Keratinocyte (primary cell): Measurements from ENCODE around the gene AGFG1. TPM values are rescaled to one million over a fixed set of nuclear protein-coding genes. Genes with fewer than 3 reads are reported as not detected.

Experiments
- DNase-seq: peaks from one replicate; pipeline ENCODE4 v3.0.0-alpha.2; 2011; ENCODE audit warnings: low read depth, missing footprints, low spot score
- FAIRE-seq: peaks from 2 replicates; lab custom pipeline; 2011; peaks lifted over from hg19 to GRCh38; lab: Jason Lieb, UNC
- H2AFZ ChIP-seq: 2 replicates; pipeline ENCODE4 v1.6.0; 2012; ENCODE audit warnings: low read length, control low read depth, inconsistent platforms; ENCODE audit not compliant: control insufficient read depth
- H3K27ac ChIP-seq: 2 replicates; pipeline ENCODE4 v1.5.1; 2011; ENCODE audit warnings: low read length; ENCODE audit not compliant: control insufficient read depth, insufficient read depth
- H3K27me3 ChIP-seq: 3 replicates; pipeline ENCODE4 v1.6.0; 2011; ENCODE audit warnings: low read length; ENCODE audit not compliant: control insufficient read depth, insufficient read depth; ENCODE audit errors: extremely low read depth
- H3K36me3 ChIP-seq, 2 experiments: 2 replicates in 1 of 2; 3 replicates in 1 of 2; pipeline ENCODE4 v1.5.1; 2011; ENCODE audit warnings: low read length in 2 of 2, mild to moderate bottlenecking in 1 of 2; ENCODE audit not compliant: control insufficient read depth in 2 of 2, insufficient read depth in 2 of 2; ENCODE audit errors: extremely low read depth in 1 of 2
- H3K4me1 ChIP-seq: 3 replicates; pipeline ENCODE4 v1.5.1; 2011; ENCODE audit warnings: low read length; ENCODE audit not compliant: control insufficient read depth, insufficient read depth; ENCODE audit errors: extremely low read depth
- H3K4me2 ChIP-seq: 3 replicates; pipeline ENCODE4 v1.6.0; 2011; ENCODE audit warnings: low read depth, low read length; ENCODE audit not compliant: control insufficient read depth, insufficient read depth; ENCODE audit errors: extremely low read depth
- H3K4me3 ChIP-seq, 3 experiments: fragments of 200-600 bp in 1 of 3; sonication (generic) in 1 of 3; 2 replicates in 2 of 3; 3 replicates in 1 of 3; pipeline ENCODE4 v1.5.1; 2011 to 2016; ENCODE audit warnings: low read length in 3 of 3, mild to moderate bottlenecking in 3 of 3, control low read depth in 2 of 3, inconsistent platforms in 1 of 3, low read depth in 1 of 3, mixed read lengths in 1 of 3, mixed run types in 1 of 3, moderate library complexity in 1 of 3; ENCODE audit not compliant: control insufficient read depth in 2 of 3, insufficient read depth in 2 of 3; ENCODE audit errors: extremely low read depth in 1 of 3
- H3K79me2 ChIP-seq: 2 replicates; pipeline ENCODE4 v1.6.0; 2012; ENCODE audit warnings: low read length; ENCODE audit not compliant: control insufficient read depth, insufficient read depth
- H3K9ac ChIP-seq: 3 replicates; pipeline ENCODE4 v1.6.0; 2011; ENCODE audit warnings: low read length; ENCODE audit not compliant: control insufficient read depth, insufficient read depth; ENCODE audit errors: extremely low read depth
- H3K9me1 ChIP-seq: 3 replicates; pipeline ENCODE4 v1.6.0; 2011; ENCODE audit warnings: low read length; ENCODE audit not compliant: control insufficient read depth, insufficient read depth; ENCODE audit errors: extremely low read depth
- H3K9me3 ChIP-seq: 2 replicates; pipeline ENCODE4 v1.5.1; 2012; ENCODE audit warnings: low read depth, low read length; ENCODE audit not compliant: control insufficient read depth
- H4K20me1 ChIP-seq: 3 replicates; pipeline ENCODE4 v1.6.0; 2011; ENCODE audit warnings: low read length; ENCODE audit not compliant: control insufficient read depth, insufficient read depth; ENCODE audit errors: extremely low read depth
- EZH2 ChIP-seq: IDR thresholded peaks from one replicate; pipeline ENCODE4 v1.6.1; 2012; ENCODE audit warnings: inconsistent platforms, mild to moderate bottlenecking, low read length, moderate library complexity
- dilution Hi-C: fragments of 300-500 bp; cut with MboI; formaldehyde crosslinking; loops from one replicate; pipeline ENCODE4 v1.7.0; 2020; ENCODE audit warnings: low sequenced_read_pairs; ENCODE audit not compliant: extremely low pct_ligation_motif_present
- polyA plus RNA-seq, 5 experiments: library from polyadenylated mRNA; depleted of rRNA in 3 of 5; stranded (reverse) in 3 of 5; stranded (forward) in 1 of 5; unstranded in 1 of 5; fragments of >200 nt; gene quantifications; 1 replicate in 1 of 5; 2 replicates in 3 of 5; 3 replicates in 1 of 5; pipeline versions ENCODE4 v1.2.1 to v1.2.3, GENCODE V29; 2011 to 2012; ENCODE audit warnings: missing spikeins in 2 of 5, low read depth in 1 of 5, low replicate concordance in 1 of 5
- TF ChIP-seq, protein P1 (sequence below), 3 experiments: IDR thresholded peaks in 1 of 3; conservative IDR thresholded peaks in 1 of 3; optimal IDR thresholded peaks in 1 of 3; 2 replicates in 2 of 3; 3 replicates in 1 of 3; pipeline versions ENCODE3 to v1.5.1; 2011; ENCODE audit warnings: low read length in 3 of 3, mild to moderate bottlenecking in 3 of 3, moderate library complexity in 2 of 3, control low read depth in 1 of 3, inconsistent platforms in 1 of 3; ENCODE audit not compliant: insufficient read depth in 2 of 3; ENCODE audit errors: extremely low read depth in 1 of 3

The AGFG1 gene
- polyA plus RNA-seq, 1 donor (not counting 4 experiments of a cell fraction or from before 2014, with no cell fraction given), result 111 TPM

DNA sequence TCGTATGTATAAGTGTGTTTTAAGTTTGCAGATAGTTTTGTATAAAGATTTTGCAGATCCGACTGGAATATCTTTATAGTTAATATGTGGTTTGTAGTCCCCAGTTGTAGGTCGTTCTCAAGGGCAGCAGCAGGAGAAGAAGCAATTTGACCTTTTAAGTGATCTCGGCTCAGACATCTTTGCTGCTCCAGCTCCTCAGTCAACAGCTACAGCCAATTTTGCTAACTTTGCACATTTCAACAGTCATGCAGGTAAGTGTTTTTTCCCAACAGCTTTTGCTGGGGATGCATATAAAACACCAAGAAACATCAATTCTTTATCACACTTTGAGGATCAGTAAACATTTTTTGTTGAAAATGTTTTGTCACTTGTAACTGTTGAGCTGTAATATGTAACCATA lies 52.7 kb downstream of the AGFG1 start:
- H3K36me3 ChIP-seq, result peaks cover 0 to 13% of the 10 kb centered on the region in 2 experiments
- no peaks in the 10 kb centered on the region for H3K9me3 ChIP-seq
- no peak overlapping the region for H3K27ac ChIP-seq
- no peak for DNase-seq
- no peak overlapping the region for H2AFZ ChIP-seq
- H3K4me2 ChIP-seq, result no peak overlapping the region
- no peak overlapping the region for H3K9ac ChIP-seq
- H3K27me3 ChIP-seq, result no peaks in the 10 kb centered on the region
- H4K20me1 ChIP-seq, result no peaks in the 10 kb centered on the region
- no peak overlapping the region for H3K4me3 ChIP-seq
- H3K9me1 ChIP-seq, result no peaks in the 10 kb centered on the region
- TF ChIP-seq EZH2, result no peak
- TF ChIP-seq, protein P1, sequence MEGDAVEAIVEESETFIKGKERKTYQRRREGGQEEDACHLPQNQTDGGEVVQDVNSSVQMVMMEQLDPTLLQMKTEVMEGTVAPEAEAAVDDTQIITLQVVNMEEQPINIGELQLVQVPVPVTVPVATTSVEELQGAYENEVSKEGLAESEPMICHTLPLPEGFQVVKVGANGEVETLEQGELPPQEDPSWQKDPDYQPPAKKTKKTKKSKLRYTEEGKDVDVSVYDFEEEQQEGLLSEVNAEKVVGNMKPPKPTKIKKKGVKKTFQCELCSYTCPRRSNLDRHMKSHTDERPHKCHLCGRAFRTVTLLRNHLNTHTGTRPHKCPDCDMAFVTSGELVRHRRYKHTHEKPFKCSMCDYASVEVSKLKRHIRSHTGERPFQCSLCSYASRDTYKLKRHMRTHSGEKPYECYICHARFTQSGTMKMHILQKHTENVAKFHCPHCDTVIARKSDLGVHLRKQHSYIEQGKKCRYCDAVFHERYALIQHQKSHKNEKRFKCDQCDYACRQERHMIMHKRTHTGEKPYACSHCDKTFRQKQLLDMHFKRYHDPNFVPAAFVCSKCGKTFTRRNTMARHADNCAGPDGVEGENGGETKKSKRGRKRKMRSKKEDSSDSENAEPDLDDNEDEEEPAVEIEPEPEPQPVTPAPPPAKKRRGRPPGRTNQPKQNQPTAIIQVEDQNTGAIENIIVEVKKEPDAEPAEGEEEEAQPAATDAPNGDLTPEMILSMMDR (optimal IDR thresholded peaks at IDR 0.05 in 1 of 3, IDR thresholded peaks at IDR 0.05 in 1 of 3, conservative IDR thresholded peaks at IDR 0.05 in 1 of 3; ENCODE audit: extremely low read depth in 1 of 3, insufficient read depth in 2 of 3, low read length in 3 of 3), result no peak
- H3K4me1 ChIP-seq, result no peaks in the 10 kb centered on the region
- dilution Hi-C loops, result no loop called here
- H3K79me2 ChIP-seq, result peaks cover 36% of the 10 kb centered on the region
- no peak for FAIRE-seq

DNA sequence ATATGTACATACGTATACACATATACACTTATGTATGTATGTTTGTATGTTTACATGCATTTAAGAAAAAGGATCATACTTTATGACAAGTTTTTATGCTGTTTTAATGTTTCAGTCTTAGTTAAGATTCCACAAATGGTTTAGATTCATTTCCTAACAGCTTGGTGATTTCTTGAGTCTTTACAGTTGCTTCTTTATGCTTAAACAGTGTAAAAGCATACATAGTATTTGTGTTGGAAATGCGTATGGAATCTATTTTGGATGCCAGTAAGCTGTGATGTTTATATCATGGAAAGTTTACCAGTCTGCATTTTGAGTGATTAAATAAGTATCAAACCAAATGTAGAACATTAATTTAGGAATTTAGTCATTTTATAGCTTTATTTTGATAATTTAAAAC lies 55.4 kb downstream of the AGFG1 start:
- no peak overlapping the region for H3K4me2 ChIP-seq
- no peak overlapping the region for H2AFZ ChIP-seq
- H3K27ac ChIP-seq, result no peak overlapping the region
- H3K27me3 ChIP-seq, result no peaks in the 10 kb centered on the region
- dilution Hi-C loops, result no loop called here
- peaks cover 13% of the 10 kb centered on the region for H3K79me2 ChIP-seq
- TF ChIP-seq, protein P1 (optimal IDR thresholded peaks at IDR 0.05 in 1 of 3, IDR thresholded peaks at IDR 0.05 in 1 of 3, conservative IDR thresholded peaks at IDR 0.05 in 1 of 3; ENCODE audit: extremely low read depth in 1 of 3, insufficient read depth in 2 of 3, low read length in 3 of 3), result no peak
- no peaks in the 10 kb centered on the region for H4K20me1 ChIP-seq
- H3K4me3 ChIP-seq, result no peak overlapping the region
- peaks cover 0 to 9% of the 10 kb centered on the region in 2 experiments for H3K36me3 ChIP-seq
- no peak for DNase-seq
- FAIRE-seq, result no peak
- no peaks in the 10 kb centered on the region for H3K4me1 ChIP-seq
- H3K9me1 ChIP-seq, result no peaks in the 10 kb centered on the region
- no peaks in the 10 kb centered on the region for H3K9me3 ChIP-seq
- no peak overlapping the region for H3K9ac ChIP-seq
